AG09309 (cell line): ENCODE measurements around the gene IQCC.

ENCODE experiments used
- DNase-seq: peaks from one replicate; pipeline ENCODE4 v3.0.0-alpha.2; 2010; ENCODE audit warnings: low read depth
- H3K4me3 ChIP-seq: 2 replicates; pipeline ENCODE4 v1.5.1; 2011; ENCODE audit warnings: mild to moderate bottlenecking, low read depth, low read length, moderate library complexity; ENCODE audit not compliant: control insufficient read depth
- TF ChIP-seq, protein P1 (sequence below): IDR thresholded peaks from 2 replicates; pipeline ENCODE4 v1.5.1; 2011; ENCODE audit warnings: mild to moderate bottlenecking, low read depth, low read length, inconsistent platforms; ENCODE audit not compliant: insufficient read depth, control insufficient read depth; ENCODE audit errors: missing control alignments

IQCC gene

DNA sequence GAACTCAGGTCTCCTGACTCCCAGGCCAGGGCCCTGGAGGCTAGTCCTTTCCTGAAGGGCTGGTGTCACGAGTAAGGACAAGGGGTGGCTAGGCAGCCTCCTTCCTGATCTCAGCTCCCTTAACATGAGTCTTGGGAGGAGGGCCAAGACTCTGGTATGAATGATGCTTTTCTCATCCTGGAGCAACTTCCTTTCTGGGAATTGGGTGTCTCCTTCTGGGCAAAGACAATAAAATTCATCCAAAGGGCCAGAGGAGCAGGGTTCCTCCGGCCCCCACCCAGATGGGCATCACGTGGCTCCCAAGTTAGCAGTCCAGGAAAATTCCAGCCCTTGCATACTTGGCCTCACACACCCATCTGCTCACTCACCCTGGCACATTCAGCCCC is 41.4 kb downstream of the IQCC start, which contains the start of gene FAM167B:
FAM167B (plus strand) TSS at position 335 of the 386 bp plus-strand sequence. CDS start 200 bp downstream, outside the sequence.
- TF ChIP-seq, protein P1, sequence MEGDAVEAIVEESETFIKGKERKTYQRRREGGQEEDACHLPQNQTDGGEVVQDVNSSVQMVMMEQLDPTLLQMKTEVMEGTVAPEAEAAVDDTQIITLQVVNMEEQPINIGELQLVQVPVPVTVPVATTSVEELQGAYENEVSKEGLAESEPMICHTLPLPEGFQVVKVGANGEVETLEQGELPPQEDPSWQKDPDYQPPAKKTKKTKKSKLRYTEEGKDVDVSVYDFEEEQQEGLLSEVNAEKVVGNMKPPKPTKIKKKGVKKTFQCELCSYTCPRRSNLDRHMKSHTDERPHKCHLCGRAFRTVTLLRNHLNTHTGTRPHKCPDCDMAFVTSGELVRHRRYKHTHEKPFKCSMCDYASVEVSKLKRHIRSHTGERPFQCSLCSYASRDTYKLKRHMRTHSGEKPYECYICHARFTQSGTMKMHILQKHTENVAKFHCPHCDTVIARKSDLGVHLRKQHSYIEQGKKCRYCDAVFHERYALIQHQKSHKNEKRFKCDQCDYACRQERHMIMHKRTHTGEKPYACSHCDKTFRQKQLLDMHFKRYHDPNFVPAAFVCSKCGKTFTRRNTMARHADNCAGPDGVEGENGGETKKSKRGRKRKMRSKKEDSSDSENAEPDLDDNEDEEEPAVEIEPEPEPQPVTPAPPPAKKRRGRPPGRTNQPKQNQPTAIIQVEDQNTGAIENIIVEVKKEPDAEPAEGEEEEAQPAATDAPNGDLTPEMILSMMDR: no peak
- peak; percentile 80 for DNase-seq
- no peak within 1 kb of the TSS for H3K4me3 ChIP-seq

DNA sequence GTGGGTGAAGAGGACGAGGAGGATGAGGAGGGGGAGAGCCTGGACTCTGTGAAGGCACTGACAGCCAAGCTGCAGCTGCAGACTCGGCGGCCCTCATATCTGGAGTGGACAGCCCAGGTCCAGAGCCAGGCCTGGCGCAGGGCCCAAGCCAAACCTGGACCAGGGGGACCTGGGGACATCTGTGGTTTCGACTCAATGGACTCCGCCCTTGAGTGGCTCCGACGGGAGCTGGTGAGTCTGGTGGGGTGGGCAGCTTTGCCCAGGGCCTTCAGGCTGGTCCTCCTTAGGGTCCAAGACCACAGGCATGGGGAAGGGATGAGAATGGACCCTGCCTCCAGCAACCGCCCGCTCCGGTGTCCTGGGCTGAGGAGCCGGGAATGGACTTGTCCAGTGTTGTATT is 42.0 kb downstream of the IQCC start:
- no peak overlapping the region for H3K4me3 ChIP-seq
- DNase-seq: no peak
- TF ChIP-seq, protein P1: no peak

DNA sequence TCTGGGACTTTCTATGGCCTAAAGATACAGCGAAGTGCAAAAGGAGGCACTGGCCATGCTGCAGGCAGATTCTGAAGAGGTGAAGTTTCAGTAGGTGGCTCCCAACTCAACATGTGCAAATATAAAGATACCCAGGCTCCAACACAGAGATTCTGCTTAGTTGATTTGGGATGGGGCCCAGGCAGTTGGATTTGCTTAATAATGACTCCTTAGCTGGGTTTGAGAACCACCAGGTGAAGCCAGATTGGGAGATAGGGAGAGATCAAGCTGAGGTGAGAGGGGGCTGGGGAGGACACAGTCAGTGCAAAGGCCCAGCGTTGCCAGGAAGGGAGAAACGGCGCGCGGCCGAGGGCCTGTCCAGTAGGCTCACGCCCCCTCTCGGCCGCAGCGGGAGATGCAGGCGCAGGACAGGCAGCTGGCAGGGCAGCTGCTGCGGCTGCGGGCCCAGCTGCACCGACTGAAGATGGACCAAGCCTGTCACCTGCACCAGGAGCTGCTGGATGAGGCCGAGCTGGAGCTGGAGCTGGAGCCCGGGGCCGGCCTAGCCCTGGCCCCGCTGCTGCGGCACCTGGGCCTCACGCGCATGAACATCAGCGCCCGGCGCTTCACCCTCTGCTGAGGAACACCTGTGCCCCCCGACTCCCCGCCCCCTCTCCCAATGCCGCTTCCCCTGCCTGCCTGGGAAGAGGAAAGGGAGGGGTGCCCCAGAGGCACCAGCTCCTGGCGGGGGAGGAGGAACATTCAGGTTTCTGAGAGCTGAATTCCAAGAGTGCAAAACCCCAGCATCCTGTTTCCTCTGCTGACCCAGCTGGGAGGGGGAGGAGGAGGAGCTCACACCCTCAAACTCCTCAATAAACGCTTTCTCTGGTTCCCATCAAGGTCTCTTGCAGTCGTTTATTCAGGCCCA is 42.8 kb downstream of the IQCC start:
- H3K4me3 ChIP-seq: no peak overlapping the region
- DNase-seq: no peak
- TF ChIP-seq, protein P1: peak; percentile 76

DNA sequence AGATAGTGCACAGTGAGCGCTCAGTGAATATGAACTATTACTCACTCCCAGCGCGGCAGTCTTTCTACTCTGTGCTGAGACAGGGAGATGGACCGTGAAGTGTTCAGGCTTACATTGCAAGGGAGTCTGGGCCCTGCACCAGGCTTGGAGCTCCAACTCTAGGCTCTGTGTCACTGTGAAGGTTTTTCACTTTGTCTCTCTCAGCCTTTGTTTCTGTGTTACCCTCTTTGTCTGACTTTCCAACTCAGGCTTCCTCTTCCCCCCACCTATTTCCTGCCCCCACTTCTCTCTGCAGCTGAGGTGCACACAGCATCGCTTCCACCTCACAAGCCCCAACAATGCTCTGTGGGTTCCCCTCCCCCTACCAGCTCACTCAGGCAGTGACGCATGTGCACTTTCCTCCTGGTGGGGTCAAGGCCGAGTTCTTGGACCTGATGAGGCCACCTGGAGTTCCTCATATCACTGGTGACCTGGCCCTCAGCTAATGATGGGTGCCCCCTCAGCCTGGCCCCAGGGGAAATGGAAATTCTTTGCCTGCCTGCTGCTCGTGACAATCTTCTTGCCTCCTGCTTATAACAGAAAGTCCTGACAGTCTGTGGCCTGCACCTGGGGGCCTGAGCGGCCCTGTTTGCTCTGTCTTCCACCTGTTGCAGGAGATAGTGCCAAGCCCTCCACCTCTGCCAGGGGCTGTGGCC is 44.5 kb downstream of the IQCC start:
- no peak for DNase-seq
- TF ChIP-seq, protein P1: no peak
- H3K4me3 ChIP-seq: no peak overlapping the region

DNA sequence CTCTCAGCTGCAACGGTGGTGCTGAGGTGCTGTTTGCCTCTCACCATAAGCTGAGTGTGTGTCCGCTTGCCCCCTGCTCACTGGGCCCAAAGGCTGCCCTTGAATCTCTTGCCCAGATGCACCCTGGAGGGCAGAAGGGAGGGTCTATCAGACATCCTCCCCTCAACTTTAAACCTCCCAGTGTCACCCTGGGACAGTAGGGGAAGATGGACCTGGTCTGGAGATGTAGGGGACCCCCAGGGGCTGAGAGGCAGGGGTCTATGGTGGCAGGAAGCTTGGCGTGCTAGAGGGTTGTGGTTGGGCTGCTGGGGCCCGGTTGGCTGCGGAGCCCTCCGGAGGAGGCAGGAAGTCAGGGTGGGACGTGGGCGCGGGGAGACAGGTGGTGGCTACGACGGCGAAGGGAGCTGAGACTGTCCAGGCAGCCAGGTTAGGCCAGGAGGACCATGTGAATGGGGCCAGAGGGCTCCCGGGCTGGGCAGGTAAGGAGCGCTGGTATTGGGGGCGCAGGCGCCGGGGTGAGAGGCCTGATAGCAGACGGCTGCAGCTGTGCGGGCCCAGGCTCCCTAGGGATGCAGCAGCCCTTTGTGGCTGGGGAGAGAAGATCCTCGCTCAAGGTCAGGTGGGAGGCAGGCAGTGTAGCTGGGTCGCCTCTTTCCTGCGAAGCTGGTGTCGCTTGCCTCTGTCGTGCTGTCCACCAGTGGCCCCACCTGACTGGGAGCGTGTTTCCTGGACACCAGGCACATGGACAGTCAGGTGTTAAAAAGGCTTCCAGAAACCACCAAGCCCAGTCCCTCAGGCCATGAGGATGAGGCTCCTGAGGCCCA is 45.6 kb downstream of the IQCC start, which contains the start of gene LCK:
LCK (plus strand) TSS at position 373 of the 824 bp plus-strand sequence. CDS start 23,065 bp downstream, outside the sequence.
- DNase-seq: no peak

More for the DNA sequence above, 45.6 kb downstream of the IQCC start, which contains the start of gene LCK:
- H3K4me3 ChIP-seq: no peak within 1 kb of the TSS
- TF ChIP-seq, protein P1: no peak
